GM06990 (cell line): Measurements from ENCODE around the gene ZNF746.

ENCODE experiments used
- DNase-seq: peaks from one replicate; pipeline ENCODE4 v3.0.0-alpha.2; 2011; ENCODE audit not compliant: insufficient read length; ENCODE audit errors: extremely low read depth
- H3K27me3 ChIP-seq: replicated peaks from 2 replicates; pipeline ENCODE4 v1.6.0; 2011; ENCODE audit warnings: low read length; ENCODE audit not compliant: control insufficient read depth, insufficient read depth
- H3K36me3 ChIP-seq: 2 replicates; pipeline ENCODE4 v1.5.1; 2011; ENCODE audit warnings: low read length; ENCODE audit not compliant: control insufficient read depth, insufficient read depth
- H3K4me3 ChIP-seq: replicated peaks from 2 replicates; pipeline ENCODE4 v1.5.1; 2011; ENCODE audit warnings: low read depth, mild to moderate bottlenecking, control low read depth, low read length
- TF ChIP-seq, protein P1 (sequence below): IDR thresholded peaks from 2 replicates; pipeline ENCODE4 v1.5.1; 2011; ENCODE audit warnings: low read length, control low read depth, mild to moderate bottlenecking, inconsistent platforms; ENCODE audit not compliant: insufficient read depth, poor library complexity, severe bottlenecking

ZNF746 gene

DNA sequence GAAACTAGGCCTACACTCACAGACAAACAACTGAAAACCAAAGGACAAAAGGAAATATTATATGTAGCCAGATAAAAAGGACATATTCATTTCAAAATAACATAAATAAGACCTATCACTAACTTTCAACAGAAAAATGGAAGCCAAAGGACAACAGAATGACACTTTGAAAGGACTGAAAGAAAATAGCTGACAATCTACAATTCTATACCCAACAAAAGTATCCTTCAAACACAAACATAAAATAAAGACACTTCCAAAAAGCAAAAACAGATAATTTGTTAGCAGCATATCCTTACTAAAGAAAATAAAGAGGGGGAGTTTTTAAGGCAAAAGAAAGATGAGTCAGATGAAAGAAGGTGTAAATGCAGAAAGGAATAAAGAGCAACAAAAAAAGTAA, 7.9 kb upstream of the ZNF746 start:
- no peaks in the 10 kb centered on the region for H3K36me3 ChIP-seq
- no peak overlapping the region for H3K4me3 ChIP-seq
- no peak for DNase-seq
- TF ChIP-seq, protein P1, sequence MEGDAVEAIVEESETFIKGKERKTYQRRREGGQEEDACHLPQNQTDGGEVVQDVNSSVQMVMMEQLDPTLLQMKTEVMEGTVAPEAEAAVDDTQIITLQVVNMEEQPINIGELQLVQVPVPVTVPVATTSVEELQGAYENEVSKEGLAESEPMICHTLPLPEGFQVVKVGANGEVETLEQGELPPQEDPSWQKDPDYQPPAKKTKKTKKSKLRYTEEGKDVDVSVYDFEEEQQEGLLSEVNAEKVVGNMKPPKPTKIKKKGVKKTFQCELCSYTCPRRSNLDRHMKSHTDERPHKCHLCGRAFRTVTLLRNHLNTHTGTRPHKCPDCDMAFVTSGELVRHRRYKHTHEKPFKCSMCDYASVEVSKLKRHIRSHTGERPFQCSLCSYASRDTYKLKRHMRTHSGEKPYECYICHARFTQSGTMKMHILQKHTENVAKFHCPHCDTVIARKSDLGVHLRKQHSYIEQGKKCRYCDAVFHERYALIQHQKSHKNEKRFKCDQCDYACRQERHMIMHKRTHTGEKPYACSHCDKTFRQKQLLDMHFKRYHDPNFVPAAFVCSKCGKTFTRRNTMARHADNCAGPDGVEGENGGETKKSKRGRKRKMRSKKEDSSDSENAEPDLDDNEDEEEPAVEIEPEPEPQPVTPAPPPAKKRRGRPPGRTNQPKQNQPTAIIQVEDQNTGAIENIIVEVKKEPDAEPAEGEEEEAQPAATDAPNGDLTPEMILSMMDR: no peak
- no peaks in the 10 kb centered on the region for H3K27me3 ChIP-seq

DNA sequence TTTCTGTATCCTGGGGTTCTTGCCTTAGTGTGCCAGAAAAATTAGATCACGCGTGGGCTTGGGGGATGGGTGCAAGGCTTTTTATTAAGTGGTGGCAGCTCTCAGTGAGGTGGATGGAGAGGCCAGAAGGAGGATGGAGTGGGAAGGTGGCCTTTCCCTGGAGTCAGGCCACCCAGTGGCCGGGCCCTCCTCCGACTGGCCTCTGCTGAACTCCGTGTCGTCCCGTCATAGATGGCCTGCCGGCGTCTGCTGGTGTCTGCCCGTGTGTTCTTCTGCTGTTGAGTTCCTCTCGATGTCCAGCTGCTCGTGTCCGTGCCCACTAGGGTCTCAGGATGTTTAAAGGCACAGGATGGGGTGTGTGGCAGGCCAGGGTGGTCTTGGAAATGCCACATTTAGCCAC, 4.0 kb upstream of the ZNF746 start:
- no peak overlapping the region for H3K4me3 ChIP-seq

DNA sequence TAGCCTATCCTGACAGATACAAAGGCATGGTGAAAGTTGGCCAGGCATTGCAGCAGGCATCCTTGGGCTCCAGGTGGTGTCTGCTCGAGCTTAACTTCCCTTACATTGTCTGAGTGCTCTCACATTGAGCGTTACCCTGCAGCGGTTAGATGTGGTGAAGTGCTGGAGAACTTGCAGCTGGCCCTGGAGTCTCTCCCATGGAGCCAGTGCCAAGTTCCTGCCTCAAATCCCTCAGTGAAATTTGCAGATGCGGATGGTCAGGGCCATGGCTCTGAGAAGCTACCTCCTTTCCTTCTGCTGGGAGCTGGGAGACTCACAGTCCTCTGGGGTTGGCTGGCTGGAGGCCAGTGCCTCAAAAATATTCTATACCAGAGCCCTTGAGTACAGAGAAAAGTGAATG, 3.3 kb upstream of the ZNF746 start:
- Histone ChIP-seq H3K36me3 (no peaks in the 10 kb centered on the region), H3K27me3 (no peaks in the 10 kb centered on the region), H3K4me3 (no peak overlapping the region)
- no peak for DNase-seq
- TF ChIP-seq, protein P1: no peak

More for the DNA sequence above, 4.0 kb upstream of the ZNF746 start:
- no peaks in the 10 kb centered on the region for H3K36me3 ChIP-seq
- DNase-seq: no peak
- TF ChIP-seq, protein P1: no peak
- no peaks in the 10 kb centered on the region for H3K27me3 ChIP-seq

DNA sequence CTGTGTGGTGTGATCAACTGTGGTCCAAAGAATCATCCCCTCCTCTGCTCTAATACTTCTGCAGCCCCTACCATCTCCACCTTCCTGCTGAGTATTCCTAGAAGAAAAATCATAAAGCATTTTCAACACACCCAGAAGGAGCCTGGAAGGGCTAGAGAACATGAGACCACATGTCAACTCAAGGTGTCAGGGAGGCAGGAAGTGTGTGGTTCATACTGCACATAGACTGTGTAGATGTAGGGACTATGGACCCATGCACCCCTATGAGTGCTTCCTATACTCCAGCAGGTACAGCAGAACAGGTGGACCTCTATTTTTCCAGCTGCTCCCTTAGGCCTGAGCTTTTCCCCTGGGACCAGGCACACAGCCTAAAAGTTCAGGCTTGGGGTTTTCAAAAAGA, 2.6 kb upstream of the ZNF746 start:
- Histone ChIP-seq H3K27me3 (no peaks in the 10 kb centered on the region), H3K4me3 (no peak overlapping the region), H3K36me3 (no peaks in the 10 kb centered on the region)
- DNase-seq: no peak
- TF ChIP-seq, protein P1: no peak

DNA sequence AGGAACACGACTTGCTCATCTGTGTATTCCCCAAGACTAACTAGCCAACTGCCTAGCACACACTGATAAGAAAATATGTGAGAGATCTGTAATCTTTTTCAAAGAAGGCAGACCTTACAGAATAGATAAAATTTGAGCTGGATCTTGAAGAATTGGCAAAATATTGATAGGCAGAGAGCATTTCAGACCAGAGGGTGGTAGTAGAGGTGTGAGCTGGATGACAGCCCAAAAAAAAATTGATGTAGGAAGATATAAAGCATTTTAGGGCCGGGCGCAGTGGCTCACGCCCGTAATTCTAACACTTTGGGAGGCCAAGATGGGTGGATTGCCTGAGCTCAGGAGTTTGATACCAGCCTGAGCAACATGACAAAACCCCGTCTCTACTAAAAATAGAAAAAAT, 1.2 kb upstream of the ZNF746 start:
- H3K4me3 ChIP-seq: no peak overlapping the region
- TF ChIP-seq, protein P1: no peak
- DNase-seq: no peak
- H3K36me3 ChIP-seq: peaks cover 2% of the 10 kb centered on the region; the same call in 1 of the 2 replicates
- H3K27me3 ChIP-seq: no peaks in the 10 kb centered on the region
